ENCODE results near the gene PRKD1. TPM values are rescaled to one million over a fixed set of nuclear protein-coding genes. Genes with fewer than 3 reads are reported as not detected.

The PRKD1 gene
- total RNA-seq, 1 experiment from 2014 or later: not detected

GRCh38 chr14:29858299-29858698 is 69.3 kb downstream of the PRKD1 start:
- H2AFZ ChIP-seq (ENCODE audit: low read depth, low read length, poor library complexity, severe bottlenecking): no peak overlapping the region
- POLR2A ChIA-PET: no interaction called here
- no peak for TF ChIP-seq SRF (IDR thresholded peaks at IDR 0.05; ENCODE audit: low read depth)
- no peak for TF ChIP-seq SP1 (IDR thresholded peaks at IDR 0.05; ENCODE audit: low read depth)
- no peak for TF ChIP-seq ZNF274 (IDR thresholded peaks at IDR 0.05; ENCODE audit: low read depth, low read length)
- TF ChIP-seq ELF1 (IDR thresholded peaks at IDR 0.05; ENCODE audit: borderline replicate concordance, low read depth): no peak
- no peak for TF ChIP-seq ZBTB33 (IDR thresholded peaks at IDR 0.05; ENCODE audit: extremely low read depth, insufficient replicate concordance, low read length)
- TF ChIP-seq ZFX (IDR thresholded peaks at IDR 0.05): no peak
- TF ChIP-seq RAD21 (IDR thresholded peaks at IDR 0.05; ENCODE audit: low read depth): no peak
- TF ChIP-seq MAX (IDR thresholded peaks at IDR 0.05): no peak
- no peak for TF ChIP-seq REST (IDR thresholded peaks at IDR 0.05; ENCODE audit: low read depth)
- no peak for TF ChIP-seq FOSL1 (IDR thresholded peaks at IDR 0.05; ENCODE audit: low read depth)
- no peak for TF ChIP-seq POLR2AphosphoS5 (IDR thresholded peaks at IDR 0.05; ENCODE audit: low read depth, low read length)
- TF ChIP-seq JUND (IDR thresholded peaks at IDR 0.05): no peak
- TF ChIP-seq CTCF (IDR thresholded peaks at IDR 0.05 in 2 of 3, conservative IDR thresholded peaks at IDR 0.05 in 1 of 3; ENCODE audit: borderline replicate concordance in 1 of 3, insufficient read depth in 1 of 3, low read depth in 2 of 3, low read length in 2 of 3): no peak
- TF ChIP-seq SIN3A (IDR thresholded peaks at IDR 0.05; ENCODE audit: low read depth): no peak
- no peak for TF ChIP-seq TCF7L2 (IDR thresholded peaks at IDR 0.05; ENCODE audit: borderline replicate concordance, extremely low read depth, insufficient read depth, insufficient read length)
- no peak for TF ChIP-seq CEBPB (IDR thresholded peaks at IDR 0.05; ENCODE audit: low read depth)
- TF ChIP-seq EZH2phosphoT487 (IDR thresholded peaks at IDR 0.05; ENCODE audit: borderline replicate concordance): no peak
- no peak for TF ChIP-seq CBX3 (IDR thresholded peaks at IDR 0.05; ENCODE audit: low read depth)
- BruUV-seq (replicated peaks): no TSS peak
- no peaks in the 10 kb centered on the region for H4K20me1 ChIP-seq (ENCODE audit: insufficient read depth)
- RAD21 ChIA-PET (ENCODE audit: low non-redundant PET in 1 of 2, low total read pairs in 2 of 2, uncharacterized antibody in 2 of 2, unreplicated experiment in 2 of 2): no interaction called here
- no peak overlapping the region for H3K9ac ChIP-seq (ENCODE audit: low read length)
- H3K27ac ChIP-seq (ENCODE audit: low read depth, low read length): no peak overlapping the region
- CTCF ChIA-PET: no interaction called here
- DNase-seq (ENCODE audit: low read depth, low spot score) (no peak), ATAC-seq (no peak)
- H3K4me1 ChIP-seq (ENCODE audit: control insufficient read depth in 1 of 2, insufficient read depth in 2 of 2, low read length in 2 of 2): no peaks in the 10 kb centered on the region
- no peaks in the 10 kb centered on the region for H3K79me2 ChIP-seq (ENCODE audit: insufficient read depth, low read length)
- no peaks in the 10 kb centered on the region for H3K9me2 ChIP-seq (ENCODE audit: insufficient read depth)
- peaks cover 3 to 24% of the 10 kb centered on the region in 2 experiments; a peak in 2 of 4 replicates for H3K9me3 ChIP-seq (ENCODE audit: control insufficient read depth in 1 of 2, insufficient read depth in 1 of 2, low read depth in 1 of 2, low read length in 2 of 2)
- no peaks in the 10 kb centered on the region for H3K36me3 ChIP-seq (ENCODE audit: control insufficient read depth in 1 of 2, insufficient read depth in 2 of 2, low read length in 2 of 2)
- H3K27me3 ChIP-seq (ENCODE audit: insufficient read depth, low read length): no peaks in the 10 kb centered on the region
- H3K4me2 ChIP-seq (ENCODE audit: low read length): no peak overlapping the region
- H3K4me3 ChIP-seq (replicated peaks in 1 of 2; ENCODE audit: low read depth in 1 of 2, low read length in 2 of 2): no peak overlapping the region
- intact Hi-C loops (cut with micrococcal nuclease): no loop called here

All from HCT116 (cell line).